ENCODE results near the gene TTC38. TPM values are rescaled to one million over a fixed set of nuclear protein-coding genes. Genes with fewer than 3 reads are reported as not detected.

The TTC38 gene
- polyA plus RNA-seq, 2 donors, result 6.7 to 9.5 TPM

- WGBS, 2 donors, result 97 to 98% methylated on average over 4 of the region's 4 CpGs
Observed at GRCh38 chr22:46330426-46330825, 62.6 kb downstream of the TTC38 start.

GRCh38 chr22:46331496-46331895 lies 63.7 kb downstream of the TTC38 start:
- no peak overlapping the region for H3K4me3 ChIP-seq (ENCODE audit: low read depth in 1 of 2, low read length in 2 of 2)
- no peak overlapping the region for H3K27ac ChIP-seq (ENCODE audit: low read depth in 2 of 2, low read length in 1 of 2)
- WGBS, 2 donors, result 96 to 97% methylated on average over 23 of the region's 23 CpGs
- peaks cover 0 to 7% of the 10 kb centered on the region in 2 donors for H3K36me3 ChIP-seq (ENCODE audit: control insufficient read depth in 2 of 2, insufficient read depth in 2 of 2, low read length in 1 of 2)
- no peaks in the 10 kb centered on the region for H3K9me3 ChIP-seq (ENCODE audit: control insufficient read depth in 2 of 2, insufficient read depth in 1 of 2, low read depth in 1 of 2, low read length in 1 of 2)
- no peaks in the 10 kb centered on the region for H3K27me3 ChIP-seq (ENCODE audit: control insufficient read depth in 1 of 2, insufficient read depth in 2 of 2, low read length in 2 of 2)
- H3K4me1 ChIP-seq (ENCODE audit: control insufficient read depth in 2 of 2, insufficient read depth in 2 of 2, low read length in 1 of 2), result peaks cover 0 to 3% of the 10 kb centered on the region in 2 donors

More at GRCh38 chr22:46330426-46330825, 62.6 kb downstream of the TTC38 start:
- peaks cover 0 to 3% of the 10 kb centered on the region in 2 donors for H3K4me1 ChIP-seq (ENCODE audit: control insufficient read depth in 2 of 2, insufficient read depth in 2 of 2, low read length in 1 of 2)
- no peaks in the 10 kb centered on the region for H3K9me3 ChIP-seq (ENCODE audit: control insufficient read depth in 2 of 2, insufficient read depth in 1 of 2, low read depth in 1 of 2, low read length in 1 of 2)
- H3K4me3 ChIP-seq (ENCODE audit: low read depth in 1 of 2, low read length in 2 of 2), result no peak overlapping the region
- no peaks in the 10 kb centered on the region for H3K27me3 ChIP-seq (ENCODE audit: control insufficient read depth in 1 of 2, insufficient read depth in 2 of 2, low read length in 2 of 2)
- peaks cover 0 to 8% of the 10 kb centered on the region in 2 donors for H3K36me3 ChIP-seq (ENCODE audit: control insufficient read depth in 2 of 2, insufficient read depth in 2 of 2, low read length in 1 of 2)
- H3K27ac ChIP-seq (ENCODE audit: low read depth in 2 of 2, low read length in 1 of 2), result no peak overlapping the region

- Histone ChIP-seq H3K27me3 (ENCODE audit: control insufficient read depth in 1 of 2, insufficient read depth in 2 of 2, low read length in 2 of 2) (no peaks in the 10 kb centered on the region), H3K36me3 (ENCODE audit: control insufficient read depth in 2 of 2, insufficient read depth in 2 of 2, low read length in 1 of 2) (peaks cover 5 to 10% of the 10 kb centered on the region in 2 donors), H3K4me3 (ENCODE audit: low read depth in 1 of 2, low read length in 2 of 2) (peak within 1 kb of the TSS; percentile 91 to 95), H3K27ac (ENCODE audit: low read depth in 2 of 2, low read length in 1 of 2) (peak within 1 kb of the TSS; percentile 88 to 92), H3K9me3 (ENCODE audit: control insufficient read depth in 2 of 2, insufficient read depth in 1 of 2, low read depth in 1 of 2, low read length in 1 of 2) (no peaks in the 10 kb centered on the region), H3K4me1 (ENCODE audit: control insufficient read depth in 2 of 2, insufficient read depth in 2 of 2, low read length in 1 of 2) (peaks cover 5 to 6% of the 10 kb centered on the region in 2 donors)
- 1 to 2% methylated on average over 60 to 93 of the region's 93 CpGs for WGBS, 2 donors
Observed at GRCh38 chr22:46335201-46336118, 67.7 kb downstream of the TTC38 start, which contains the start of gene TRMU. Gene TRMU (plus strand): TSS chr22:46335714. CDS start chr22:46335765, 51 bp downstream.

GRCh38 chr22:46336119-46337078 lies 68.6 kb downstream of the TTC38 start:
- H3K36me3 ChIP-seq (ENCODE audit: control insufficient read depth in 2 of 2, insufficient read depth in 2 of 2, low read length in 1 of 2), result peaks cover 5 to 10% of the 10 kb centered on the region in 2 donors
- no peaks in the 10 kb centered on the region for H3K9me3 ChIP-seq (ENCODE audit: control insufficient read depth in 2 of 2, insufficient read depth in 1 of 2, low read depth in 1 of 2, low read length in 1 of 2)
- H3K4me3 ChIP-seq (ENCODE audit: low read depth in 1 of 2, low read length in 2 of 2), result peak overlapping the region; percentile 91 to 95
- no peaks in the 10 kb centered on the region for H3K27me3 ChIP-seq (ENCODE audit: control insufficient read depth in 1 of 2, insufficient read depth in 2 of 2, low read length in 2 of 2)
- WGBS, 2 donors, result 7 to 8% methylated on average over 42 of the region's 42 CpGs
- peak overlapping the region; percentile 88 to 92 for H3K27ac ChIP-seq (ENCODE audit: low read depth in 2 of 2, low read length in 1 of 2)
- H3K4me1 ChIP-seq (ENCODE audit: control insufficient read depth in 2 of 2, insufficient read depth in 2 of 2, low read length in 1 of 2), result peaks cover 5 to 6% of the 10 kb centered on the region in 2 donors

- no peak overlapping the region for H3K4me3 ChIP-seq (ENCODE audit: low read depth in 1 of 2, low read length in 2 of 2)
- H3K27me3 ChIP-seq (ENCODE audit: control insufficient read depth in 1 of 2, insufficient read depth in 2 of 2, low read length in 2 of 2), result no peaks in the 10 kb centered on the region
- WGBS, 2 donors, result 80 to 89% methylated on average over 9 of the region's 9 CpGs
- H3K27ac ChIP-seq (ENCODE audit: low read depth in 2 of 2, low read length in 1 of 2), result no peak overlapping the region
- peaks cover 5 to 6% of the 10 kb centered on the region in 2 donors for H3K4me1 ChIP-seq (ENCODE audit: control insufficient read depth in 2 of 2, insufficient read depth in 2 of 2, low read length in 1 of 2)
- no peaks in the 10 kb centered on the region for H3K9me3 ChIP-seq (ENCODE audit: control insufficient read depth in 2 of 2, insufficient read depth in 1 of 2, low read depth in 1 of 2, low read length in 1 of 2)
- H3K36me3 ChIP-seq (ENCODE audit: control insufficient read depth in 2 of 2, insufficient read depth in 2 of 2, low read length in 1 of 2), result peaks cover 5 to 16% of the 10 kb centered on the region in 2 donors
Observed at GRCh38 chr22:46337870-46338269, 70.1 kb downstream of the TTC38 start.

GRCh38 chr22:46338636-46339035 lies 70.8 kb downstream of the TTC38 start:
- H3K27me3 ChIP-seq (ENCODE audit: control insufficient read depth in 1 of 2, insufficient read depth in 2 of 2, low read length in 2 of 2), result no peaks in the 10 kb centered on the region
- no peaks in the 10 kb centered on the region for H3K9me3 ChIP-seq (ENCODE audit: control insufficient read depth in 2 of 2, insufficient read depth in 1 of 2, low read depth in 1 of 2, low read length in 1 of 2)
- H3K36me3 ChIP-seq (ENCODE audit: control insufficient read depth in 2 of 2, insufficient read depth in 2 of 2, low read length in 1 of 2), result peaks cover 5 to 20% of the 10 kb centered on the region in 2 donors
- no peak overlapping the region for H3K4me3 ChIP-seq (ENCODE audit: low read depth in 1 of 2, low read length in 2 of 2)
- H3K27ac ChIP-seq (ENCODE audit: low read depth in 2 of 2, low read length in 1 of 2), result no peak overlapping the region
- peaks cover 5 to 6% of the 10 kb centered on the region in 2 donors for H3K4me1 ChIP-seq (ENCODE audit: control insufficient read depth in 2 of 2, insufficient read depth in 2 of 2, low read length in 1 of 2)
- 92 to 95% methylated on average over 8 of the region's 8 CpGs for WGBS, 2 donors

- WGBS, 2 donors, result 92 to 97% methylated on average over 5 of the region's 5 CpGs
- Histone ChIP-seq H3K4me1 (ENCODE audit: control insufficient read depth in 2 of 2, insufficient read depth in 2 of 2, low read length in 1 of 2) (peaks cover 2 to 6% of the 10 kb centered on the region in 2 donors), H3K9me3 (ENCODE audit: control insufficient read depth in 2 of 2, insufficient read depth in 1 of 2, low read depth in 1 of 2, low read length in 1 of 2) (no peaks in the 10 kb centered on the region), H3K27ac (ENCODE audit: low read depth in 2 of 2, low read length in 1 of 2) (no peak overlapping the region), H3K4me3 (ENCODE audit: low read depth in 1 of 2, low read length in 2 of 2) (no peak overlapping the region), H3K36me3 (ENCODE audit: control insufficient read depth in 2 of 2, insufficient read depth in 2 of 2, low read length in 1 of 2) (peaks cover 8 to 21% of the 10 kb centered on the region in 2 donors), H3K27me3 (ENCODE audit: control insufficient read depth in 1 of 2, insufficient read depth in 2 of 2, low read length in 2 of 2) (no peaks in the 10 kb centered on the region)
Observed at GRCh38 chr22:46339956-46340355, 72.1 kb downstream of the TTC38 start.

- no peak overlapping the region for H3K4me3 ChIP-seq (ENCODE audit: low read depth in 1 of 2, low read length in 2 of 2)
- no peaks in the 10 kb centered on the region for H3K9me3 ChIP-seq (ENCODE audit: control insufficient read depth in 2 of 2, insufficient read depth in 1 of 2, low read depth in 1 of 2, low read length in 1 of 2)
- peaks cover 8 to 21% of the 10 kb centered on the region in 2 donors for H3K36me3 ChIP-seq (ENCODE audit: control insufficient read depth in 2 of 2, insufficient read depth in 2 of 2, low read length in 1 of 2)
- 92 to 94% methylated on average over 13 of the region's 13 CpGs for WGBS, 2 donors
- H3K27me3 ChIP-seq (ENCODE audit: control insufficient read depth in 1 of 2, insufficient read depth in 2 of 2, low read length in 2 of 2), result no peaks in the 10 kb centered on the region
- H3K27ac ChIP-seq (ENCODE audit: low read depth in 2 of 2, low read length in 1 of 2), result no peak overlapping the region
- peaks cover 2 to 6% of the 10 kb centered on the region in 2 donors for H3K4me1 ChIP-seq (ENCODE audit: control insufficient read depth in 2 of 2, insufficient read depth in 2 of 2, low read length in 1 of 2)
Observed at GRCh38 chr22:46340676-46341075, 72.9 kb downstream of the TTC38 start.

Data from esophagus (tissue), 2 donors.